ENCODE measurements around the gene SRL. TPM values are rescaled to one million over a fixed set of nuclear protein-coding genes. Genes with fewer than 3 reads are reported as not detected.

The SRL gene
- total and polyA plus RNA-seq, 2 of the 4 experiments (the other 2 are of a cell fraction), result under 0.01 to 0.14 TPM

- peaks cover 3% of the 10 kb centered on the region for H4K20me1 ChIP-seq (ENCODE audit: insufficient read depth, low read length)
- POLR2A ChIA-PET (ENCODE audit: unreplicated experiment), result no interaction called here
- WGBS, 2 experiments (ENCODE audit: extremely low coverage in 2 of 2, insufficient read length in 1 of 2), result 100% methylated on average over 1 of the region's 6 CpGs; no CpG with 5 or more reads in 1 of the 2 experiments
- peaks cover 7% of the 10 kb centered on the region; the same call in 1 of the 2 replicates for H3K36me3 ChIP-seq (ENCODE audit: control insufficient read depth, insufficient read depth, low read length)
- H4K8ac ChIP-seq (ENCODE audit: low read depth in 2 of 2, low read length in 2 of 2), result no peak overlapping the region
- H3K79me1 ChIP-seq (ENCODE audit: low read depth in 1 of 2, low read length in 2 of 2), result peaks cover 38 to 78% of the 10 kb centered on the region in 2 experiments
- no peaks in the 10 kb centered on the region for H3K27me3 ChIP-seq (ENCODE audit: control insufficient read depth, insufficient read depth, low read length)
- no peak overlapping the region for H4K91ac ChIP-seq (ENCODE audit: insufficient read depth, low read depth, low read length)
- H2BK15ac ChIP-seq (ENCODE audit: low read depth, low read length), result no peak overlapping the region
- no TSS peak for BruUV-seq (replicated peaks)
- no peak overlapping the region for H3K4me2 ChIP-seq (ENCODE audit: low read depth, low read length)
- no peak overlapping the region for H3K27ac ChIP-seq (ENCODE audit: insufficient read depth, low read length)
- CTCF ChIA-PET, result interaction anchor here (1.4 kb wide), 1 partner anchor 12 kb away, joined by 4 read pairs; no protein-coding TSS in a partner anchor
- no peak overlapping the region for H2BK20ac ChIP-seq (ENCODE audit: low read depth, low read length)
- no peak overlapping the region for H2AK5ac ChIP-seq (ENCODE audit: low read depth, low read length)
- H3K18ac ChIP-seq (ENCODE audit: low read depth, low read length), result no peak overlapping the region
- no peak overlapping the region for H3K4ac ChIP-seq (ENCODE audit: low read depth, low read length)
- H3K23ac ChIP-seq (ENCODE audit: low read depth, low read length), result no peak overlapping the region
- no peak overlapping the region for H3K56ac ChIP-seq (ENCODE audit: extremely low read depth, insufficient read depth, low read length)
- peaks cover 12% of the 10 kb centered on the region for H3K9me1 ChIP-seq (ENCODE audit: insufficient read depth, low read length)
- dilution Hi-C loops (cut with HindIII; ENCODE audit: low sequenced_read_pairs, unreplicated experiment), result no loop called here
- H3K9me3 ChIP-seq (ENCODE audit: control insufficient read depth, insufficient read depth, low read length), result no peaks in the 10 kb centered on the region
- H2AK9ac ChIP-seq (replicated peaks; ENCODE audit: low read depth, low read length, poor library complexity), result no peak overlapping the region
- H2AFZ ChIP-seq (replicated peaks; ENCODE audit: low read length, poor library complexity), result no peak overlapping the region
- no peak overlapping the region for H2BK120ac ChIP-seq (ENCODE audit: low read depth, low read length)
- DNase-seq, result no peak
- no peak overlapping the region for H3K9ac ChIP-seq (ENCODE audit: low read depth, low read length)
- H3K4me3 ChIP-seq (ENCODE audit: insufficient read depth, low read depth, low read length), result no peak overlapping the region
- no peak overlapping the region for H4K5ac ChIP-seq (ENCODE audit: low read depth, low read length)
- no peak for ATAC-seq (ENCODE audit: low read depth)
- no peak overlapping the region for H2BK5ac ChIP-seq (ENCODE audit: low read depth, low read length, poor library complexity, severe bottlenecking)
- TF ChIP-seq RCOR1 (IDR thresholded peaks at IDR 0.05; ENCODE audit: insufficient replicate concordance, low read length) (no peak), POLR2A (IDR thresholded peaks at IDR 0.05; ENCODE audit: low read depth, low read length) (no peak)
- in situ Hi-C loops (cut with MboI; ENCODE audit: low sequenced_read_pairs), result no loop called here
- no peak overlapping the region for H3K14ac ChIP-seq (replicated peaks; ENCODE audit: low read depth, low read length)
- intact Hi-C loops (cut with micrococcal nuclease), result no loop called here
- H3K4me1 ChIP-seq (ENCODE audit: control insufficient read depth, insufficient read depth, low read length), result peaks cover 13% of the 10 kb centered on the region
These were observed 24.5 kb upstream of the SRL start for GRCh38 chr16:4266372-4266771.
